Lower leg skin (tissue), 3 donors: ENCODE data around the gene RNF40.

Experiments used
- POLR2A ChIP-seq, 2 donors: fragments of 450-650 bp; IDR thresholded peaks; one replicate each; pipeline ENCODE4 v1.6.1; 2016 to 2017; ENCODE audit warnings: antibody characterized with exemption in 2 of 2, mild to moderate bottlenecking in 1 of 2, moderate library complexity in 1 of 2
- TF ChIP-seq, protein P1 (sequence below), 3 donors: fragments of 450-650 bp; IDR thresholded peaks; one replicate each; pipeline ENCODE4 v1.5.1; 2016; ENCODE audit warnings: antibody characterized with exemption in 3 of 3, mild to moderate bottlenecking in 3 of 3, moderate library complexity in 2 of 3

DNA sequence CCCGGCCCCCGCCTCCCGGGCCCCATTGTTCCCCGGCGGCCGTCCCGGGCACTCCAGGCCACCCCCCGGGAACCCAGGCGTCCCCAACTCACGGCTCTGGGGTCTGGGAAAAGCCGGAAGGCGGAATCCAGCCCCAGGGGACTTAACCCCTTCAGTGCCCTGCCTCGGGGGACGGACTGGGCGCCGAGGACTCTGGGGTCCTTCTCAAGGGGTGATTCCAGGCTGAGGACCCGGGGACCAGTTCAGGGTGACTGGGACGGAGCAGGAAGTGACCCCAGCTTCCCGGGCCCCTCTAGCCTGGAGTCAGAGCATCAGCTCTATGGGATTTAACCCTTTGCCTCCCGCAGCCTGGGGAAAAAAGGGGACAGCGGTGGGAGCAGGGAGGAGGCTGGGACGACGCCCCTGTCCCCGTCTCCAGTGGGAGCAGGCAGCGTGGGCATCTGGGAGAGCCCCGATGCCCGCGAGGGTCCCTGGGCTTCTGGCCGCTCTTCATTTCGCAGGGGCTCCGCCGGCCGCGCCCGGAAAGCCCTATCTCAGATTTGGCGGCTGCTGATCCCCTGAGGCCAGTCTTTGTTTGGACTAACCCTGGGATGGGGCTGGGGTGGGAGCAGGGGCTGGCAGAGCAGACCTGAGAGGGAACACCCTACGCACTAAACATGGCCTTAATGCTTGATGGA is 25.0 kb downstream of the RNF40 start, which contains the start of gene ZNF629:
- TF ChIP-seq POLR2A (IDR thresholded peaks at IDR 0.05), result no peak
- TF ChIP-seq, protein P1, sequence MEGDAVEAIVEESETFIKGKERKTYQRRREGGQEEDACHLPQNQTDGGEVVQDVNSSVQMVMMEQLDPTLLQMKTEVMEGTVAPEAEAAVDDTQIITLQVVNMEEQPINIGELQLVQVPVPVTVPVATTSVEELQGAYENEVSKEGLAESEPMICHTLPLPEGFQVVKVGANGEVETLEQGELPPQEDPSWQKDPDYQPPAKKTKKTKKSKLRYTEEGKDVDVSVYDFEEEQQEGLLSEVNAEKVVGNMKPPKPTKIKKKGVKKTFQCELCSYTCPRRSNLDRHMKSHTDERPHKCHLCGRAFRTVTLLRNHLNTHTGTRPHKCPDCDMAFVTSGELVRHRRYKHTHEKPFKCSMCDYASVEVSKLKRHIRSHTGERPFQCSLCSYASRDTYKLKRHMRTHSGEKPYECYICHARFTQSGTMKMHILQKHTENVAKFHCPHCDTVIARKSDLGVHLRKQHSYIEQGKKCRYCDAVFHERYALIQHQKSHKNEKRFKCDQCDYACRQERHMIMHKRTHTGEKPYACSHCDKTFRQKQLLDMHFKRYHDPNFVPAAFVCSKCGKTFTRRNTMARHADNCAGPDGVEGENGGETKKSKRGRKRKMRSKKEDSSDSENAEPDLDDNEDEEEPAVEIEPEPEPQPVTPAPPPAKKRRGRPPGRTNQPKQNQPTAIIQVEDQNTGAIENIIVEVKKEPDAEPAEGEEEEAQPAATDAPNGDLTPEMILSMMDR (IDR thresholded peaks at IDR 0.05), result no peak
